HT1080 (cell line): ENCODE data around the gene NFIL3. TPM values are rescaled to one million over a fixed set of nuclear protein-coding genes. Genes with fewer than 3 reads are reported as not detected.
"Not testable (repeated sequence)": the region's sequence is repeated elsewhere in the genome, so short reads cannot be mapped to it uniquely, and the experiment has no call there.

Source experiments
- DNase-seq: peaks from one replicate; pipeline ENCODE4 v3.0.0-alpha.2; 2015; ENCODE audit warnings: low read depth
- total RNA-seq: library from RNA; depleted of rRNA; stranded (reverse); fragments of >200 nt; shearing (Covaris generic); gene quantifications from 2 replicates; pipeline ENCODE4 v1.2.3, GENCODE V29; 2014

The NFIL3 gene
- total RNA-seq, 1 experiment from 2014 or later: 6.1 TPM

GRCh38 chr9:91398926-91399325 lies 24.7 kb downstream of the NFIL3 start:
- DNase-seq: no peak

- DNase-seq: peak; percentile 82
Observed at GRCh38 chr9:91395553-91396471, 27.8 kb downstream of the NFIL3 start.

- DNase-seq: peak; percentile 36
Observed at GRCh38 chr9:91395106-91395552, 28.5 kb downstream of the NFIL3 start.

- no peak for DNase-seq
Observed at GRCh38 chr9:91393826-91394225, 29.8 kb downstream of the NFIL3 start.

GRCh38 chr9:91392435-91392834 lies 31.2 kb downstream of the NFIL3 start:
- DNase-seq: no peak

DNA sequence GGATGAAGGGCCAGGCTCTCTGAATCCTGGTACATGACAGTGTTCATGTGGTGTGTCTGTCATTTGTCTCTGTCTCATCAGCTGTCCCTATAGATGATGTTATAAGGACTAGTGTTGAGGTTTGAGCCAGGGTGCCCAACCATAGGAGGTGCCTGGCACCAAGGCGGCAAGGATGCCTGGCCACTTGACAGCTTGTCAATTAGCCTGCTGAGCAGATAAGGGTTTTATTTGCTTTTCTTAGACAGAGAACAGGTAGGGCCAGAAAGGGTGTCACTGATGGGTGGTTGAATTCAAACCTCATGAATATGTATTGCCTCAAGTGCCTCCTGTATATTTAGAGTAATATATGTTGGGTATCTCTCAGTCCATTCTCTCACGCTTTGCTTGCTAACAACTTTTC lies 31.8 kb downstream of the NFIL3 start:
- no peak for DNase-seq

GRCh38 chr9:91391412-91391811 lies 32.2 kb downstream of the NFIL3 start:
- DNase-seq: no peak

DNA sequence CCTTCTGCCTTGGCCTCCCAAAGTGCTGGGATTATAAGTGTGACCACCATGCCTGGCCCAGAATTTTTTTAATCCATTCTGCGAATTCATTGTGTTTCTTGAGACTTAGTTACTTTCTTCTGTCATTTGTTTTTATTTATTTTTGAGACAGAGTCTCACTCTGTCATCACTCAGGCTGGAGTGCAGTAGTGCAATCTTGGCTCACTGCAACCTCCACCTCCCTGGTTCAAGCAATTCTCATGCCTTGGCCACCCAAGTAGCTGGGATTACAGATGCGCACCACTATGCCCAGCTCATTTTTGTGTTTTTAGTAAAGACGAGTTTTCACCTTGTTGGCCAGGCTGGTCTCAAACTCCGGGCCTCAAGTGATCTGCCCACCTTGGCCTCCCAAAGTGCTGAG lies 33.9 kb downstream of the NFIL3 start:
- not testable (repeated sequence) for DNase-seq

GRCh38 chr9:91386765-91387164 lies 36.9 kb downstream of the NFIL3 start:
- DNase-seq: no peak

- DNase-seq: peak; percentile 49
Observed at GRCh38 chr9:91384954-91385353, 38.7 kb downstream of the NFIL3 start.

GRCh38 chr9:91383577-91383976 lies 40.1 kb downstream of the NFIL3 start:
- no peak for DNase-seq

DNA sequence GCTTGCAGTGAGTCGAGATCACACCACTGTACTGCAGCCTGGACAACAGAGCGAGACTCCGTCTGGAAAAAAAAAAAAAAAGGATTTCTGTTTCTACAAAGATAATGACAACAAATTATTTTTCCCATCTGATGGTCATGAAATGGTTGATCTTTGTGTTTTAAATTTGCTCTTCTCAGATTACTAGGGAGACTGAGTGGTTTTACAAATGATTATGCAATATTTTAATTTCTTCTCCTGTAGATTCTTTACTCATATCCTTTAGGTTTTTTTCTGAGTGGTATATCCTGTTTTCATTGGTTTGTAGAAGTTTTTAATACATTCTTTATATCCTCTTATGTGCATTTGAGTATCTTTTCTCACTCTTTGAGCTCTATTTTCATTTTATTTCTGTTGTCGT lies 41.3 kb downstream of the NFIL3 start:
- DNase-seq: no peak

GRCh38 chr9:91379426-91379825 lies 44.2 kb downstream of the NFIL3 start:
- DNase-seq: no peak

DNA sequence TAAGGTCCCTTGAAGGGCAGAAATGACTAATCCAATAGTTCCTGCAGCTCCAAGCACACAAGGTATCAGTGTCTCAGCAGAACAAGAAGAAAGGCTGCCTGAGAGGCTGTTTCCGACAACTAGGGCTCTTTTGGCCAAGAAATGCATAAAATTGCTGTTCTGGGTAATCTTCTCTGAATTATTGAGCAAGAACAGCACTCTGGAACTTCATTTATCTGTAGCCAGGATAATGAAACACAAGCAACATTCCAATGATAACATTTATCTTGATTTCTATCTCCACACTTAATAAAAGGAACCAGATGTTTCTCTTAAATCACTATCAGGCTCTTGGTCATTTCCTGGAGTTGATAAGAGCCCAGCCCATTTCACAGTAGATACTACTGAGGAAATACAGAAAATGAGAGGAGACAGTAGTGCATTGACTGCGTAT lies 44.9 kb downstream of the NFIL3 start:
- peak; percentile 34 for DNase-seq

DNA sequence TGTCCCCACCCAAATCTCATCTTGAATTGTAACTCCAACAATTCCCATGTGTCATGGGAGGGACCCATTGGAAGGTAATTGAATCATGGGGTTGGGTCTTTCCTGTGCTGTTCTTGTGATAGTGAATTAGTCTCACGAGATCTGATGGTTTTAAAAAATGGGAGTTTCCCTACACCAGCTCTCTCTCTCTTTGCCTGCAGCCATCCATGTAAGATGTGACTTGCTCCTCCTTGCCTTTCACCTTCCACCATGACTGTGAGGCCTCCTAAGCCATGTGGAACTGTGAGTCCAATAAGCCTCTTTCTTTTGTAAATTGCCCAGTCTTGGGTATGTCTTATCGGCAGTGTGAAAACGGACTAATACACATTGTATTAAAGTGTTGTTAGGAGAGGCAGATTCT lies 45.6 kb downstream of the NFIL3 start:
- DNase-seq: not testable (repeated sequence)

GRCh38 chr9:91376239-91376638 lies 47.4 kb downstream of the NFIL3 start:
- DNase-seq: no peak

DNA sequence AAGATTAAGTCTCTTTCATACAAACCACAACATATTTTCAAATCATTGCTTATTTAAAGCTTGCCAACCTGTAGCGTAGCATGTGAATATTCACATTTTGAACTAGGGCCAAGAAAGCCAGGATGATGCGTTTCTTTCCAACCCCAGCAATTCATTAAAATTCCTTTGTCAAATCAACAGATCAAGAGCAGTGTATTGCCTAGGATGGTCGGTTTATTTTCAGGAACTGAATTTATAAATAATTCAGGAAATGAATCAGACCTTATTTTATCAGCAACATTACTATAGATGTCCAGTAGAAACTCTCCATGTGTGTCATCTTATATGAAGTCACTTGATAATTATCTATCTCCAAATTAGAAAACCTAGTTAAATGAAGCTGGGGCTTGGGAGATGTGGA lies 48.7 kb downstream of the NFIL3 start:
- peak; percentile 29 for DNase-seq

DNA sequence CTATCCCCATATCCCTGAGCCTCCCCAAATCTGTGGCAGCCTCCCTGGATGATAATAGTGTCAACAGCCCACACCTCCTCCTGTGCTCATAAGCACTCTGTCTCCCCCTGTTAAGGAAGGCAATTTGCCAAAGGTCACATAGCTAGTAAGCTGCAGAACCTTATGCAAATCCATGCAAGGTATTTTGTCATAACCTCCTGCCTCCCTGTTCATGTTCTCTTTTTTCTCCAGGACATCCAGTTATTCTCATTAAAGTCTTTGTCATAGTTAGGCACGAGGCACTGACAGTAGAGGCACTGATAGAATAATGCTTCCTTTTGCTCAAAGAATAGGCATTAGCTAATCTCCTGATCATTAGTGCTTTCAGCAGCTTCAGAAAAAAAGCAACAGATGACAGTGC lies 51.7 kb downstream of the NFIL3 start:
- DNase-seq: no peak

- not testable (repeated sequence) for DNase-seq
Observed at GRCh38 chr9:91370006-91370405, 53.6 kb downstream of the NFIL3 start.

DNA sequence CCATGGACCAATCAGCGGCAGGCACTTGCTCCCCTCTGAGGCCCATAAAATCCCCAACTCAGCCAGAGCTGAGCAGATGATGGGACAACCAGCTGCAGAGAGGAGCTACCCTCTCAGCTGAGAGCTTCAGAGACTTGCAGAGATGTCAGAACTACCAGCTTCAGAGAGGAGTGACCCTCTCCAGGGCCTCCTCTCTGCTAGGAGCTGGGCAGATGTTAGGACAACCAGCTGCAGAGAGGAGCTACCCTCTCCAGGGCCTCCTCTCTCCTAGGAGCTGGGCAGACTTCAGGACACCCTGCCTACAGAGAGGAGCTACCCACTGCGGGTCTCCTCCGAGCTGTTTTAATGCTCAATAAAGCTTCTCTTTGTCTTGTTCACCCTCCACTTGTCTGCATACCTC lies 58.9 kb downstream of the NFIL3 start:
- no peak for DNase-seq

GRCh38 chr9:91364005-91364404 lies 59.6 kb downstream of the NFIL3 start:
- no peak for DNase-seq

GRCh38 chr9:91362051-91362611 lies 61.5 kb downstream of the NFIL3 start:
- no peak for DNase-seq
